ENCODE data around the gene TBC1D14.

Gene TBC1D14

GRCh38 chr4:6896035-6896434 lies 13.6 kb upstream of the TBC1D14 start:
- FAIRE-seq (no peak), DNase-seq (ENCODE audit: insufficient read length, low spot score) (no peak)
- TF ChIP-seq, protein P1, sequence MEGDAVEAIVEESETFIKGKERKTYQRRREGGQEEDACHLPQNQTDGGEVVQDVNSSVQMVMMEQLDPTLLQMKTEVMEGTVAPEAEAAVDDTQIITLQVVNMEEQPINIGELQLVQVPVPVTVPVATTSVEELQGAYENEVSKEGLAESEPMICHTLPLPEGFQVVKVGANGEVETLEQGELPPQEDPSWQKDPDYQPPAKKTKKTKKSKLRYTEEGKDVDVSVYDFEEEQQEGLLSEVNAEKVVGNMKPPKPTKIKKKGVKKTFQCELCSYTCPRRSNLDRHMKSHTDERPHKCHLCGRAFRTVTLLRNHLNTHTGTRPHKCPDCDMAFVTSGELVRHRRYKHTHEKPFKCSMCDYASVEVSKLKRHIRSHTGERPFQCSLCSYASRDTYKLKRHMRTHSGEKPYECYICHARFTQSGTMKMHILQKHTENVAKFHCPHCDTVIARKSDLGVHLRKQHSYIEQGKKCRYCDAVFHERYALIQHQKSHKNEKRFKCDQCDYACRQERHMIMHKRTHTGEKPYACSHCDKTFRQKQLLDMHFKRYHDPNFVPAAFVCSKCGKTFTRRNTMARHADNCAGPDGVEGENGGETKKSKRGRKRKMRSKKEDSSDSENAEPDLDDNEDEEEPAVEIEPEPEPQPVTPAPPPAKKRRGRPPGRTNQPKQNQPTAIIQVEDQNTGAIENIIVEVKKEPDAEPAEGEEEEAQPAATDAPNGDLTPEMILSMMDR (IDR thresholded peaks at IDR 0.05; ENCODE audit: insufficient read depth, missing control alignments), result no peak

GRCh38 chr4:6898763-6899162 lies 10.9 kb upstream of the TBC1D14 start:
- TF ChIP-seq, protein P1 (IDR thresholded peaks at IDR 0.05; ENCODE audit: insufficient read depth, missing control alignments), result no peak
- DNase-seq (ENCODE audit: insufficient read length, low spot score) (no peak), FAIRE-seq (no peak)

DNA sequence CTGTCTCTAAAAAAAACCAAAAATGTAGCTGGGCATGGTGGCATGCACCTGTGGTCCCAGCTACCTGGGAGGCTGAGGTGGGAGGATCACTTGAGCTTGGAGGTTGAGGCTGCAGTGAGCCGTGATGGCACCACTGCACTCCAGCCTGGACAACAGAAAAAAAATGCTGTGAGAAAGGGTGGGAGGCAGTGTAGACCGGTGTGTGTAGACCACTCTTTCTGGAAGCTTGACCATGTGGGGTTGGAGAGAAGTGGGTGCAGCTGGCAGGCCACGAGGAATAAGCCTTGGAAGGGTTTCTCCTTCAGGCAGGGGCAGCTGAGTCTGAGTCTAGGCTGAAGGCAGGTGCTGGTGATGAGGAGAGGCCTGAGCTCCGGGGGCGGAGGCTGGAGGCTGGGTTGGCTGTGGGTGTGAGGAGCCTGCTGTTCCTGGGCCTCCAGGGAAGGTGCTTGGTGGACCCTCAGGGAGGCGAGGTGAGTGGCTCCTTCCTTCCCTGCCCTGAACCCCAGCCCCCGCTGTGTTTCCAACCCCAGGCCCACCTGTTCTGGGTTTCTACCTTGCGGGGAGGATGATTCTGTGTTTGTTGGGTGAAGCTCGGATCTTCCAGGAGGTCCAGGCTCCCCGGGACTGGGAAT lies 9.3 kb upstream of the TBC1D14 start:
- TF ChIP-seq, protein P1 (IDR thresholded peaks at IDR 0.05; ENCODE audit: insufficient read depth, missing control alignments), result no peak
- DNase-seq (ENCODE audit: insufficient read length, low spot score) (no peak), FAIRE-seq (no peak)

- DNase-seq (ENCODE audit: insufficient read length, low spot score), result no peak
- TF ChIP-seq, protein P1 (IDR thresholded peaks at IDR 0.05; ENCODE audit: insufficient read depth, missing control alignments), result no peak
- FAIRE-seq, result no peak
Measured at GRCh38 chr4:6900956-6901355, 8.7 kb upstream of the TBC1D14 start.

GRCh38 chr4:6901669-6902317 lies 7.8 kb upstream of the TBC1D14 start:
- FAIRE-seq, result no peak
- no peak for DNase-seq (ENCODE audit: insufficient read length, low spot score)
- TF ChIP-seq, protein P1 (IDR thresholded peaks at IDR 0.05; ENCODE audit: insufficient read depth, missing control alignments), result no peak

- no peak for FAIRE-seq
- TF ChIP-seq, protein P1 (IDR thresholded peaks at IDR 0.05; ENCODE audit: insufficient read depth, missing control alignments), result no peak
- DNase-seq (ENCODE audit: insufficient read length, low spot score), result no peak
Measured at GRCh38 chr4:6902318-6903042, 7.1 kb upstream of the TBC1D14 start.
